Right atrium auricular region (tissue), 2 donors: Measurements from ENCODE around the gene USP32. TPM values are rescaled to one million over a fixed set of nuclear protein-coding genes. Genes with fewer than 3 reads are reported as not detected.

Experiments used
- DNase-seq: peaks from one replicate; pipeline ENCODE4 v3.0.0-alpha.2; 2019; ENCODE audit warnings: low spot score
- H3K27ac ChIP-seq, 2 donors: fragments of 200-600 bp; sonication (generic); 1 replicate in 1 of 2; 2 replicates in 1 of 2; pipeline ENCODE4 v1.5.1; 2016 to 2019
- H3K27me3 ChIP-seq, 2 donors: fragments of 200-600 bp; sonication (generic); one replicate each; pipeline versions ENCODE4 v1.5.1 to v1.6.0; 2017 to 2019
- H3K36me3 ChIP-seq: fragments of 200-600 bp; sonication (generic); one replicate; pipeline ENCODE4 v1.5.1; 2016
- H3K4me1 ChIP-seq, 2 donors: fragments of 200-600 bp; sonication (generic); one replicate each; pipeline versions ENCODE4 v1.5.1 to v1.6.0; 2017 to 2019
- H3K4me3 ChIP-seq, 2 donors: fragments of 200-600 bp; sonication (generic); 1 replicate in 1 of 2; 2 replicates in 1 of 2; pipeline ENCODE4 v1.5.1; 2017 to 2019; ENCODE audit warnings: mild to moderate bottlenecking in 1 of 2, moderate library complexity in 1 of 2
- H3K9me3 ChIP-seq, 2 donors: fragments of 200-600 bp; sonication (generic); one replicate each; pipeline ENCODE4 v1.5.1; 2019
- CTCF ChIP-seq, 2 donors: fragments of 200-600 bp; sonication (generic); IDR thresholded peaks; one replicate each; pipeline ENCODE4 v1.5.1; 2019; ENCODE audit warnings: antibody characterized with exemption in 2 of 2
- total RNA-seq, 2 donors: library from RNA; depleted of rRNA; stranded (reverse); fragments of >200 nt; gene quantifications; one replicate each; pipeline ENCODE4 v1.1.0, GENCODE V29; 2016

Gene USP32
- total RNA-seq, 2 donors from 2014 or later: 24.5 to 27.7 TPM

GRCh38 chr17:60416368-60416925, 24.5 kb upstream of the USP32 start:
- Histone ChIP-seq H3K27me3 (no peaks in the 10 kb centered on the region), H3K4me1 (peaks cover 0 to 3% of the 10 kb centered on the region in 2 donors), H3K27ac (no peak overlapping the region), H3K9me3 (no peaks in the 10 kb centered on the region), H3K36me3 (no peaks in the 10 kb centered on the region), H3K4me3 (no peak overlapping the region)
- no peak for TF ChIP-seq CTCF (IDR thresholded peaks at IDR 0.05)
- DNase-seq: no peak

GRCh38 chr17:60415146-60415545, 23.2 kb upstream of the USP32 start:
- H3K4me3 ChIP-seq: no peak overlapping the region
- H3K4me1 ChIP-seq: no peaks in the 10 kb centered on the region
- DNase-seq: no peak
- H3K36me3 ChIP-seq: no peaks in the 10 kb centered on the region
- no peak overlapping the region for H3K27ac ChIP-seq
- no peaks in the 10 kb centered on the region for H3K27me3 ChIP-seq
- TF ChIP-seq CTCF (IDR thresholded peaks at IDR 0.05): no peak
- no peaks in the 10 kb centered on the region for H3K9me3 ChIP-seq

GRCh38 chr17:60412701-60413100, 20.8 kb upstream of the USP32 start:
- no peak for TF ChIP-seq CTCF (IDR thresholded peaks at IDR 0.05)
- no peak for DNase-seq
- Histone ChIP-seq H3K4me1 (no peaks in the 10 kb centered on the region), H3K9me3 (no peaks in the 10 kb centered on the region), H3K4me3 (no peak overlapping the region), H3K27ac (no peak overlapping the region), H3K36me3 (no peaks in the 10 kb centered on the region), H3K27me3 (no peaks in the 10 kb centered on the region)

- Histone ChIP-seq H3K27me3 (no peaks in the 10 kb centered on the region), H3K9me3 (no peaks in the 10 kb centered on the region), H3K36me3 (no peaks in the 10 kb centered on the region), H3K4me3 (no peak overlapping the region), H3K27ac (no peak overlapping the region), H3K4me1 (no peaks in the 10 kb centered on the region)
- TF ChIP-seq CTCF (IDR thresholded peaks at IDR 0.05): no peak
- DNase-seq: no peak
Observed at GRCh38 chr17:60410001-60410400, 18.1 kb upstream of the USP32 start.

- no peaks in the 10 kb centered on the region for H3K4me1 ChIP-seq
- H3K4me3 ChIP-seq: no peak overlapping the region
- H3K27me3 ChIP-seq: no peaks in the 10 kb centered on the region
- H3K27ac ChIP-seq: no peak overlapping the region
- DNase-seq: no peak
- TF ChIP-seq CTCF (IDR thresholded peaks at IDR 0.05): no peak
- no peaks in the 10 kb centered on the region for H3K9me3 ChIP-seq
- no peaks in the 10 kb centered on the region for H3K36me3 ChIP-seq
Observed at GRCh38 chr17:60406887-60407286, 15.0 kb upstream of the USP32 start.

GRCh38 chr17:60403962-60404361, 12.0 kb upstream of the USP32 start:
- H3K4me3 ChIP-seq: no peak overlapping the region
- H3K36me3 ChIP-seq: no peaks in the 10 kb centered on the region
- H3K27me3 ChIP-seq: no peaks in the 10 kb centered on the region
- no peaks in the 10 kb centered on the region for H3K4me1 ChIP-seq
- no peak for TF ChIP-seq CTCF (IDR thresholded peaks at IDR 0.05)
- no peak overlapping the region for H3K27ac ChIP-seq
- DNase-seq: no peak
- H3K9me3 ChIP-seq: no peaks in the 10 kb centered on the region
